DMS 273 (cell line): ENCODE results near the gene IFRD2.
"Not testable (repeated sequence)": the region's sequence is repeated elsewhere in the genome, so short reads cannot be mapped to it uniquely, and the experiment has no call there.

Experiments
- DNase-seq: peaks from one replicate; lab custom pipeline; 2025; ENCODE audit not compliant: unreplicated experiment; lab: John Stamatoyannopoulos, UW

The IFRD2 gene

DNA sequence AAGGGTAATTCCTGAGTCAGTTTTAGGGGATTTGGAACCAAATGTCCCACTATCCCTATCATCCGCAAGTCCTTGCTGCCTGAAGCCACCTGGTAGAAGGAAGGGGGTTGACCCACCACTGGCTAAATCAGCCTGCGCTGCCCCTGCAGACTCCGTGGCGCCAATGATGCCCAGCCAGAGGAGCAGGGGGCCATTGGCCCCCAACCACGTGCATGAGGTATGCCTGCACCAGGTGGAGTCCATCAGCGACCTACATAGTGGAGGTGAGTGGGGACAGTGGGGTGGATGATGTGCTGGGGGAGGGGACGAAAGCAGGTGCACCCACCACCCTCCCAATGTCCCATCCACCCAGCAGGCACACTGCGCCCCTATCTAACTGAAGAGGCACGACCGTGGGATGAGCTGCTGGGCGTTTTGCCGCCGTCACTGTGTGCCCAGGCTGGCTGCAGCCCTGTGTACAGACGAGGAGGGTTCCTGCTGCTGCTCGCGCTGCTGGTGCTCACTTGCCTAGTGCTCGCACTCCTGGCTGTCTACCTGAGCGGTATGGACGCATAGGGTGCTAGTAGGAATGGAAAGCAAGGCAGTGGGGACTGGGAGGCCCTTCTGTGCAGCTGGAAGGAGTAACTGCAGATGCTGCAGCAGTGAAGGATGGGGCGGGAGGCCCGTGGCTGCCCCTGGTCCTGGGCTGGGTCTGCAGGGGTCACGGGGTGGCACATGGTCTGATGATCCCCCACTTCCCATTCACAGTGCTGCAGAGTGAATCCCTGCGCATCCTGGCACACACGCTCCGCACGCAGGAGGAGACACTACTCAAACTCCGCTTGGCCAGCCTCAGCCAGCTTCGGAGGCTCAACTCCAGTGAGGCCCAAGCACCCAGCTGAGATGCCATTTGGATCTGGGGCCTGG is 5.7 kb downstream of the IFRD2 start:
- DNase-seq, result no peak

DNA sequence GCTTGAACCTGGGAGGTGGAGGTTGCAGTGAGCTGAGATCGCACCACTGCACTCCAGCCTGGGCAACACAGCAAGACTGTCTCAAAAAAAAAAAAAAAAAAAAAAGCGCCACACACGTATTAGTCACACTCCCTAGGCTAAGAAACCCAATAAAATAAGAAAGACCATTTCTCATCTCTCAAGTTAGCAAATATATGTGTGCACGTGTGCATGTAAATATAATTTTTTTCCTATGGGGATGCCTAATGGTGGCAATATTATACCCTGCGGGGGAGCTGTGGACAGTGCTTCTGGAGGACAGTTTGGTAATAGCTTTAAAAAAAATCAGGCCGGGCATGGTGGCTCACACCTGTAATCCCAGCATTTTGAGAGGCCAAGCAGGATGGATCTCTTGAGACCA is 8.1 kb downstream of the IFRD2 start:
- DNase-seq, result not testable (repeated sequence)

DNA sequence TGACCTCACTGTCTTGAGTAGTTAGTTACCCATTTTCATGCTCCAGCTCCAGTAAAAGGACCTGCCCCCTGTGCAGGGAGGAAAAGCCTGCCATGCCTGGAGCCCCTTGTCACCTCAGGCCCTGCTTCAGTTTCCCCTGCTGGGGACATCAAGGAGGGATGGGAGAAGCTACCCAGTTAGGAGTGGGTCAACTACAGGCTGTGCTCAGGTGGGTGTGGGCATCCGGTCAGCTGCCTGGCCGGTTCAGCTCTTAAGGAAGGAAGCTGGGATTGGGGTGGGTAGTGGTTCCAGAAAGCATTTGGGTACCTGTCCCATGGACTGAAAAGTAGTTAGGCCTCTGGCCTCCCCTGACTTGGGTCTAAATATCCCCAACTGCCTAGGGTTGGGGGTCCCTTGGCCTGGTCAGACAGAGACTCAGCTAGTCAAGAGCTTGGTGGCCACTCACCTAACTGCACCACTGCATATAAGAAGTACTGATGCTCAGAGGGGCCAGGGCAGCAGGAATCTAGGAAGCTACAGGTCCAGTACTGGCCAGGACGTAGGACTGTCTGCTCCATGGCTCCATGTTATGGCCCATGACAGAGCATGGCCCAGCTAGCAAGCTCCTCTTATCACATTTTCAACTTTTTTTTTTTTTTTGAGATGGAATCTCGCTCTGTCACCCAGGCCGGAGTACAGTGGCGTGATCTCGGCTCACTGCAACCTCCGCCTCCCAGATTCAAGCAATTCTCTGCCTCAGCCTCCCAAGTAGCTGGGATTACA is 12.8 kb downstream of the IFRD2 start:
- no peak for DNase-seq

DNA sequence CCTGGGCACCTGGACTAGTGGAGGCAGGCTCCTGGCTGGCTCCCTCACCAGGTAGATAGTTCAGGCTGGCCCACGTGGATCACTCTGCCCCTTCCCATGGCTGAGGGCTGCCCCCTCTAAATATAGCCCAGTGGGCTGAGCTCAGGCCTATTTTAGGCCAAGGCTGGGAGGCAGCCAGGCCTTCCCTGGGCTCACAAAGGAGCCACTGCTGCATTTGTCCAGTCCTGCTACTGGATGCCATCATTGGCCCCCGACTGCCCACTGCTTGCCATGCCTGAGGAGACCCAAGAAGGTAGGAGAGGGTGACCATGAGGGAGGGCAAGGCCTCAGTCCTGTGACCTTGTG is 13.4 kb downstream of the IFRD2 start, which contains the start of gene LSMEM2:
Gene LSMEM2 (plus strand): TSS at position 208 of the 345 bp plus-strand sequence. CDS start 27 bp downstream, at position 235.
- no peak for DNase-seq

DNA sequence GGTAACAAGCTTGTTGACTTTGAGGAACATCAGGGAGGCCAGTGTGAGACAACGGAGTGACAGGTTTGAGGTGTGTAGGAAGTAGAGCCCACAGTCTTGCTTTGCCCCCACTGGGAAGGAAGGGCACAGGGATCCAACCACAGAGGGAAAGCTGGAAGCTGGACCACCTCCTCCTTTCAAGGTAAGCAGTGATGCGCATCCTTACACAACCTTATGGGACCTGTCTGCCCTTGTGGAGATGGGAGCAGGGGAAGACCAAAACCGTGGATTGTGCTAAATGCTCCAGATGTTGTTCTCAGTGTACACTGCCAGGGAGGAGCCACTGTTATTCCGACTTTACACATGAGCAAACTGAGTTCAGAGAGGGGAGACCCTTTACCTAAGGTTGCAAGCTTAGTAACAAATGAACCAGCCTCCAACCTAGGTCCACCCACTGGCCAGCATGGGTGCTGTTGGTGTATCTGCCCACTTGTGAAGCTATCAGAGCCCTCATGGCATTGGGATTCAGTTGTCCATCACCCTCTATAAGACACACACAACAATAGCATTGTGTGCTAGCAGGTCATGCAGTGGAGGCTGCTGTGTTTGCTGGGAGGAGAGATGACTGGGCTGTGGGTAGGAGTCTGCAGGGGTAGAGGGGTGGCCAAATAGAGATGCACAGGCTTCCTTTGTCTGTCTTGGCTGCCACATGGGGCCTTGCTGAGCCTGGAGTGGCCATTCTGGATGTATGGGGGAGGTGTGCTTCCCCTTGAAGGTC is 13.9 kb downstream of the IFRD2 start:
- DNase-seq, result no peak

DNA sequence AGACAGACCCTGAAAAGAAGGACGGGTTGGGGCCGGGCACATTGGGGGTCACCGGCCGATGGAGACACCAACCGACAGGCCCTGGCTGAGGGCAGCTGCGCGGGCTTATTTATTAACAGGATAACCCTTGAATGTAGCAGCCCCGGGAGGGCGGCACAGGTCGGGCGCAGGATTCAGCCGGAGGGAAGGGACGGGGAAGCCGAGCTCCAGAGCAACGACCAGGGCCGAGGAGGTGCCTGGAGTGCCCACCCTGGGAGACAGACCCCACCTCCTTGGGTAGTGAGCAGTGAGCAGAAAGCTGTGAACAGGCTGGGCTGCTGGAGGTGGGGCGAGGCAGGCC is 15.5 kb downstream of the IFRD2 start:
- DNase-seq, result no peak

DNA sequence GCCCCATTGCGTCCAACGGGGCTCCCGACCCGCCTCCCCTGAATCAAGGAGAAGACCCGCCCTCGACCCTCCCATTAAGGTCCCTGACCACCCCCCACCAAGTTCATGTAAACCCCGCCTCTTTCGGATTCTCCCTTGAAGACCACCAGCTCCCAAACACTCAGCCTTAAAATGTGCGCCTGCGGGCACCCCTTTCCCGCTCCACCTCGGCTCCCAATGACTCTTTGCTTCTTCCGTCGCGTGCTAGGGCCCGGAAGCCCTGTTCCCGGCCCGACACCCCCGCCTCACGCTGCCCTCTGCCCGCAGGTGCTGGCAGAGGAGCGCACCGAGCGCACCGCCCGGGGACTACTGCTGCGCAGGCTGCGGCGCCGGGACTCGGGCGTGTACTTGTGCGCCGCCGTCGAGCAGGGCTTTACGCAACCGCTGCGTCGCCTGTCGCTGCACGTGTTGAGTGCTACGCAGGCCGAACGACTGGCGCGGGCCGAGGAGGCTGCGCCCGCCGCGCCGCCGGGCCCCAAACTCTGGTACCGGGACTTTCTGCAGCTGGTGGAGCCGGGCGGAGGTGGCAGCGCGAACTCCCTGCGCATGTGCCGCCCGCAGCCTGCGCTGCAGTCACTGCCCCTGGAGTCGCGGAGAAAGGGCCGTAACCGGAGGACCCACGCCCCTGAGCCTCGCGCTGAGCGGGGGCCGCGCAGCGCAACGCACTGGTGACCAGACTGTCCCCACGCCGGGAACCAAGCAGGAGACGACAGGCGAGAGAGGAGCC is 16.1 kb downstream of the IFRD2 start:
- no peak for DNase-seq

DNA sequence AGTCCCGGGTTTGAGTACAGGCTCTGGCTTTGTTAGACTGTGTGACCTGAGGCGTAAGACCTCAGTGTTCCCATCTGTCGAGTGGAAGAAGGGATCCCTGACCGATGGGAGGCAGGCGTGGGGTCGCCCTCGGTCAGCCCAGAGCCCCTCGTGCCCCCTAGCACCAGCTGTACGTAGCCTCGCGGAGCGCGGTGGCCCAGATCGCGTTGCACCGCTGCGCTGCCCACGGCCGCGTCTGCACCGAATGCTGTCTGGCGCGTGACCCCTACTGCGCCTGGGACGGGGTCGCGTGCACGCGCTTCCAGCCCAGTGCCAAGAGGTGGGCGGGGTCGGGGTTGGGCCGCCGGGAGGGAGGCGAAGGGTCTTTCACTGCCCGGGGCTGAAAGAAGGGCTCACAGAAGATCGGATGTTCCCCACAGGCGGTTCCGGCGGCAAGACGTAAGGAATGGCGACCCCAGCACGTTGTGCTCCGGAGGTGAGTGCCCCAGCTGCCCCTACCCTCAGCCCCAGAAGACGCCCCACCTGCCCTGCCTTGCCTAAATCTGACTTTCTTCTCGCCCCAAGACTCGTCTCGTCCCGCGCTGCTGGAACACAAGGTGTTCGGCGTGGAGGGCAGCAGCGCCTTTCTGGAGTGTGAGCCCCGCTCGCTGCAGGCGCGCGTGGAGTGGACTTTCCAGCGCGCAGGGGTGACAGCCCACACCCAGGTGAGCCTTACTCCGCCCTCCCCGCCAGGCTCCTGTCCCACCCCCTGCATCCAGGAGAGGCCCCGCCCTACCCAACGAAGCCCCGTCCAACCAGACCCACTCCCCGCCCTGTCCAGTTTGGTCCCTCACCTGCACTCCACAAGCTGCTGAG is 16.9 kb downstream of the IFRD2 start:
- no peak for DNase-seq

DNA sequence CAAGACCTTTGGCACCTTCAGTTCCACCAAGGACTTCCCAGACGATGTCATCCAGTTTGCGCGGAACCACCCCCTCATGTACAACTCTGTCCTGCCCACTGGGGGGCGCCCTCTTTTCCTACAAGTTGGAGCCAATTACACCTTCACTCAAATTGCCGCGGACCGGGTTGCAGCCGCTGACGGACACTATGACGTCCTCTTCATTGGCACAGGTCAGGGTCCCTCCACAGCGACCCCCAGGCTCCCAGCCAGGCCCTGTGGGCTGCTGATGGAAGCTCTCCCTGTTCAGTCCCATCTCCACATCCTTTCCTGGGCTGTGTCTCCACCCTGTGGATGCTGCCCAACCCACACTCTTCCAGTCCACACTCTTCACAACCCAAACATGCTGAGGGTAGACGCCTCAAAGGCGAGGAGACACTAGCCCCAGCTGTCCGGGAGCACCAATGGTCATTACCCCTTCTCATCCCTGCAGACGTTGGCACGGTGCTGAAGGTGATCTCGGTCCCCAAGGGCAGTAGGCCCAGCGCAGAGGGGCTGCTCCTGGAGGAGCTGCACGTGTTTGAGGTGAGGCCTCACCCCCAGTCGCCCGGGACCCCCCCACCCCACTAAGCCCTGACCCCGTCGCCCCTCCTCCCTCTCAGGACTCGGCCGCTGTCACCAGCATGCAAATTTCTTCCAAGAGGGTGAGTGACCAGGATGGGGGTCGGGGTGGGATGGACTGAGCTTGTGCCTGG is 17.7 kb downstream of the IFRD2 start:
- DNase-seq, result peak; percentile 73

DNA sequence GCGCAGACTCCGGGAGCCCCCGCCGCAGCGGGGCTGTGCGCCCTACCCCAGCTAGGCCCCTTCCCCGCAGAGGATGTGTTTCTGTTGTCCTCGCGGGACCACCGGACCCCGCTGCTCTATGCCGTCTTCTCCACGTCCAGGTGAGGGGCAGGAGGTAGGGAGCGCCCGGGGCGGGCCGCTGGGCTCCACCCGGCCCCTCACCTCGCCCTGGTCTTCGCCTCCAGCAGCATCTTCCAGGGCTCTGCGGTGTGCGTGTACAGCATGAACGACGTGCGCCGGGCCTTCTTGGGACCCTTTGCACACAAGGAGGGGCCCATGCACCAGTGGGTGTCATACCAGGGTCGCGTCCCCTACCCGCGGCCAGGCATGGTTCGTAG is 18.6 kb downstream of the IFRD2 start:
- no peak for DNase-seq

DNA sequence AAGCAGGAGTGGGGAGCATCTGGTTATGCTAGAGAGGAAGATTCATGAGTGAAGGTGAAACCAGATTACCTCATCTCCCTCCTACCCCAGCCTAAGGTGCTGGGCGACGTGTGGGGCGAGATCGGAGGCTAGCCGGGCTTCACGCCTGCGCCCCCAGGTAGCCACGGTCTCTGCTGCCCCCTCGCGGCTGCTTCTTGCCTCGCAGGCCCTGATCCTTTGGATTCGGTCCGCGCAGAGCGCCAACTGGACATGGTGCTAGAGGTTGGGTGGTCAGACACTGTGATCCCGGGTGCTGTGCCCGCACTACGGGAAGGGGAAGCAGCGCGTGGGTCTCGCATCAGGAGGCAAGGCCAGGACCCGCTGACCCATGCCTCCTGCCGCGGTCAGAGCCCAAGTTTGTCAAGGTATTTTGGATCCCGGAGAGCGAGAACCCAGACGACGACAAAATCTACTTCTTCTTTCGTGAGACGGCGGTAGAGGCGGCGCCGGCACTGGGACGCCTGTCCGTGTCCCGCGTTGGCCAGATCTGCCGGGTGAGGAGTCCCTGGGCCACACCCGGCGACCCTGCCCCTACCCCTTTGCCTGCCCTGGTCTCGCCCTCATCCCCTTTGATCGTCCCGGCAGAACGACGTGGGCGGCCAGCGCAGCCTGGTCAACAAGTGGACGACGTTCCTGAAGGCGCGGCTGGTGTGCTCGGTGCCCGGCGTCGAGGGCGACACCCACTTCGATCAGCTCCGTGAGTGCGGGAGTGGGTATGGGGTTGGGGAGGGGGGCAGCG is 19.1 kb downstream of the IFRD2 start:
- DNase-seq, result peak; percentile 84

DNA sequence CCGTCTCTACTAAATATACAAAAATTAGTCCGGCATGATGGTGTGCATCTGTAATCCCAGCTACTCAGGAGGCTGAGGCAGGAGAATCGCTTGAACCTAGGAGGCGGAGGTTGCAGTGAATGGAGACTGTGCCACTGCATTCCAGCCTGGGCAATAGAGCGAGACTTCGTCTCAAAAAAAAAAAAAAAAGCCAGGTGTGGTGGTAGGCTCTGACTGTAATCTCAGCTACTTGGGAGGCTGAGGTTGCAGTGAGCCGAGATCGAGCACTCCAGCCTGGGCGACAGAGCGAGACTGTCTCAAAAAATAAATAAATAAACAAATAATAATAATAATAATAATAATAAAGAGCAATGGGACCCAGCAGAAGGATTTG is 19.7 kb downstream of the IFRD2 start:
- DNase-seq, result not testable (repeated sequence)

DNA sequence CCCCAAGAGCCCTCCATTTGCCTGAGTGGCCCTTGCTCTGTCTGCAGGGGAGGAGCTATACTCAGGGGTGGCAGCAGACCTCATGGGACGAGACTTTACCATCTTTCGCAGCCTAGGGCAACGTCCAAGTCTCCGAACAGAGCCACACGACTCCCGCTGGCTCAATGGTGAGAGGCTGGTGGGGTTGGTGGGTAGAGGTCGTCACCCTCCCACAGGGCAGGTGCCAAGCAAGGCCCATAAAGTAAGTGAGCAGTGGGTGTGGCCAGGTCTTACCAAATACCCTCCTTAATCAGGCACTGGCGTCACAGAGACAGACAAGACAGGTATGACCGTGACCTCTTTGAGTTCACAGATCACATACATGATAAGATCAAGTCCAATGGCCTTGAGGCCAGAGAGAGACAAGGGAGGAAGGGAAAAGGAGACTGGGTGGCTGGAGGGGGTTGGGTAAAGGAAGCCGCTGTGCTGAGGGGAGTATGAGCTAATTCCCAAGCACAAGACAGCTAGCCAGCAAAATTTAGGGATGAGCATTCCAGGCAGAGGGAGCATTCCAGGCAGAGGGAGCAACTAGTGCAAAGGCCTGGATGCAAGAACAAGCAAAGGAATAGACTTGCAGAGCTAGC is 20.8 kb downstream of the IFRD2 start:
- no peak for DNase-seq

DNA sequence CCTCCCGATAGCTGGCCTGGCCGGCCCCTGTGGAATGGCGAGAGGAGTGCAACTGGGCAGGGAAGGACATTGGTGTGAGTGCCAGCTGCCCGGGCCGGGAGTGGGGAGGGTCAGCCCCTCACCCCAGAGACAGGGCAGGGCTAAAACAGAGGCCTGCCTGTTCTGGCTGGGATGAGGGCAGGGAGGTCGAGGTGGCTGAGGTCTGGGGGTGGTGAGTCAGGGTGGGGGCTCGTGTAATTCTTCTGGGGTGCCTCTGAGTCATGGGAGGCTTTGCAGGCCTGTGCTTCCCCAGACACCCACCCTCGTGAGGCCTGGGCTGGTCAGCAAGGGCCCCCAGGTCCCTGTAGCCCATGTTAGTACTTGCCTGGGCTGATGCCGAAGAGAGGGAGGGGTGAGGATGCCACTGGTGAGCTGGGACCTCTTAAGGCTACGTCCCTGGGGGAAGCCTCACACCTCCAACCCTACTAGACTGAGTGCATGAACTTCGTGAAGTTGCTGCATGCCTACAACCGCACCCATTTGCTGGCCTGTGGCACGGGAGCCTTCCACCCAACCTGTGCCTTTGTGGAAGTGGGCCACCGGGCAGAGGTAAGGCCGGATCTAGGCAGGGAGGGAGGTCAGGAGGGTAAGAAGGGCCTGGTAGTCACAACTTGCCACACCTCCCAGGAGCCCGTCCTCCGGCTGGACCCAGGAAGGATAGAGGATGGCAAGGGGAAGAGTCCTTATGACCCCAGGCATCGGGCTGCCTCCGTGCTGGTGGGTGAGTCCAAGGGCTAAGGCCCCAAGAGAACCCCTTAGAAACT is 21.6 kb downstream of the IFRD2 start:
- no peak for DNase-seq

DNA sequence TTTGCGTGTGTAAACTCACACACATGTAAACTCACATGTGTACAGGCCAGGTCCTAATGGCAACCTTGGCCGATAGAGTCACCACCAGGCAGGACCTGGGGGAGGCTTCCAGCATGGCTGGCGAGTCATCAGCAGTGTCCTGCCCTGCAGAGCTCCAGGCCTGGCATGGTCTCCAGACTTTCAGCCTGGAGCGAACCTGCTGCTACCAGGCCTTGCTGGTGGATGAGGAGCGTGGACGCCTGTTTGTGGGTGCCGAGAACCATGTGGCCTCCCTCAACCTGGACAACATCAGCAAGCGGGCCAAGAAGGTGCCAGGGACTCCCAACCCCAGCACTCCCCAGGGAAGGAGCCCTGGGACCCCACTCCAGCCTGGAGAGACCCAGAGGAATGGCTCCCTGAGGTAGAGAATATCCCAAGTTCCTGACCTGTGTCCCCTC is 22.2 kb downstream of the IFRD2 start:
- no peak for DNase-seq

DNA sequence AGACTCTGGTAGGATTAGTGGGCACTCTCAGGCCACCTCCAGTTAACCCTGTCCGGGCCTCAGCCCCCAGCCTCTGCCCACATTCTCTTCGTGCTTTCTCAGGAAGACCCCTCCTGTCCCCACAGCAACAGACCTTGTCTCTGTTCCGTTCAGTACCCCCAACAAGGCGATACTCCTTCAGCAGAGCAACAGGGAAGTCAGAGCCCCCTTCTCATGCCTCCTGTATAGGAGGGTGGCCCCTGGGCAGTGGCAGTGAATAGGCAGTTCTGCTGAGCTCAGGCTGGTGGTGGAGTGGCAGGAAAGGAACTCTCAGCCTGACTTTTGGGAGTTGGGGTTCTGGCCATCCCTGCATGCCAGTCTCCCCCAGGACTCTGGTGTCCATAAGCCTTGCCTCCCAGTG is 22.8 kb downstream of the IFRD2 start:
- DNase-seq, result no peak

DNA sequence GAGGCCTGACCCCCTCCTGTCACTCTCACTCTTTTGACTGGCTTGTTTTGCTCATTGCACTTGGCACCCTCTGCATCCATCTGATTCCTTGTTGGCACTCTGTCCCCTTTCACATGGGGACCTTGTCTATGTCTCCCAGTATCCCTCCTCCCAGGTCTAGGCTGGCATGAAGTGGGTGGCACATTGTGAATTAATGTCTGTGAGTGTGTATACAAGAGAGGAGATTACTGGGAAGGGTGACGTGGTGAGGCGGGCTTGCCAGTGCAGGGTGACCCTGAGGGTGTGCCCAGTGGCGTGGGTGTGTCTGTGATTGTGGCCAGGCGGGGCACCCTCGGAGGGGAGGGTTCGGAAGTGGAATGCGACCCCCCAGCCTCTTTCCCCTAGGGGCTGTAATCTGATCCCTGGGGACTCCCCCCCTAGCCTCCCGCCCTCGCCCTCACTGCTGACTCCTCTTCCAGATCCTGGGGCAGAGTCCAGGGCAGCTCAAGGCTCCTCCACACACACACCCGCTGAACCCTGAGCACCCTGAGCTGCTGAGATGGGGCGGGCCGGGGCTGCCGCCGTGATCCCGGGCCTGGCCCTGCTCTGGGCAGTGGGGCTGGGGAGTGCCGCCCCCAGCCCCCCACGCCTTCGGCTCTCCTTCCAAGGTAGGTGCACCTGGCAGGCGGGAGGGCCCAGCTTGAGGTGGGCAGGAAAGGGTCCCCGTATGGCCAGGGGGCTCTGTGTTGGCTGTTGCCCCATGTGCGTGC is 23.4 kb downstream of the IFRD2 start, which contains the start of gene SEMA3B:
Gene SEMA3B (plus strand): TSS at position 445 of the 749 bp plus-strand sequence. CDS start 94 bp downstream, at position 539.
- DNase-seq, result no peak
